NB4 (cell line): ENCODE measurements around the gene LGALS3BP.

Experiments used
- CTCF ChIP-seq: IDR thresholded peaks from one replicate; pipeline ENCODE4 v1.5.1; 2012; ENCODE audit warnings: low read depth, low read length
- MAX ChIP-seq: IDR thresholded peaks from 2 replicates; pipeline ENCODE4 v1.6.1; 2011; ENCODE audit warnings: low read depth, low read length
- MYC ChIP-seq: IDR thresholded peaks from 2 replicates; pipeline ENCODE4 v1.6.1; 2011; ENCODE audit warnings: low read depth, low read length
- POLR2A ChIP-seq: IDR thresholded peaks from 2 replicates; pipeline ENCODE4 v1.6.1; 2011; ENCODE audit warnings: mild to moderate bottlenecking; ENCODE audit not compliant: insufficient read length; ENCODE audit errors: extremely low read depth

DNA sequence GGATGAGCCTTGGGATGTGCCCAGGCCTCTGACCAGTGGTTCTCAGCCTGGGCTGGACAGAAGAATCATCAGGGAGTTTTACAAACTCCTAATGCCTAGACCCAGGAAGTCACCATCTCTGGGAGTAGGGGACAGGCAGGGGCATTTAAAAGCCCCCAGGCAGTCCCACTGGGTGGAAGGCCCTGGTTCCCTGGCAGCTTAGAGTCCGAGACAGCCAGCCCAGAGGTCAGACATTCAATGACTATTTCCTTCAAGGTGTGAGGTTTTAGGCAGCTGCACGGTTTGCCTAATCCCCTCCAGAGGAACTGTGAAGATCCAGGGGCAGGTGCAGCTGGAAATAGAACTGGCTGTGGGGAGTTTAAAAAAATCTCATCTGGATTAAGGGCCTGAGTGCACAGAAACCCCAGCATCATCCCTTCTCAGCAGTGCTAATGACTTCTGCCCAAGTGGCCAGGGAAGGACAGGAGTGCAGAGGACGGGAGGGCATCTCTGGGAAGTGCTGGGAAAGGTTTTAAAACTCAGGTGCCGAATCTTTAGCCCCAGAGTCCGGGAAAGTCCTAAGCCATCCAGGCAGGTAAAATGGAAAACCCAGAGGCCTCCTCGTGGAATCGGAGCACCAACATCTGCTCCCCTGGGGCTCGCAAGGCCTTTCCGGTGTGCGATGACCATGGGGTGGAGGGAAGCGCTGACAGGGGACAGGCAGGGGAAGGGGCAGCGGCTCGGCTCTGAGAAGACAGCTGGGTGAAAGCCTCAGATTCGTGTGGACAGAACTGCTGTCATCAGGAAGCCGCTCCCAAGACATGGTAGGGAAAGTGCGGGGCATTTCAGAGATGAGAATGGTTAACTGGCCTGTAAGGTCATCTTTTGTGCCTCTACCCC is 1.5 kb upstream of the LGALS3BP start:
- TF ChIP-seq CTCF (no peak), MAX (no peak), POLR2A (no peak), MYC (no peak)
